K562 (cell line): ENCODE data around the gene MEOX2. TPM values are rescaled to one million over a fixed set of nuclear protein-coding genes. Genes with fewer than 3 reads are reported as not detected.

Source experiments
- ATAC-seq: fragments of 200-7000 bp; cut with Tn5 transposase; 3 replicates; pipeline ENCODE4 v1.9.1; 2020; ENCODE audit warnings: moderate library complexity
- BruUV-seq: library from RNA; stranded (reverse); fragments of 400-500 nt; replicated peaks from 2 replicates; lab custom pipeline; 2021; lab: Mats Ljungman, UMichigan
- CTCF ChIA-PET: fragments of 300-600 bp; formaldehyde crosslinking; extraction: SDS; loops from one replicate; lab custom pipeline; 2021; ENCODE audit warnings: low intra/inter-chr PET ratio; lab: Yijun Ruan, JAX
- POLR2A ChIA-PET: fragments of 300-600, 350-650 bp; sonication (Branson Sonifier 250); formaldehyde crosslinking; extraction: SDS; loops from one replicate; lab custom pipeline; 2021; ENCODE audit warnings: antibody characterized with exemption, inconsistent platforms; lab: Yijun Ruan, JAX
- DNase-seq, 4 experiments: peaks; one replicate each; pipeline versions ENCODE4 v3.0.0 to v3.0.0-alpha.2; 2011 to 2018; ENCODE audit warnings: low spot score in 3 of 4, mixed read lengths in 3 of 4; ENCODE audit errors: extremely low read depth in 1 of 4
- FAIRE-seq: peaks from 2 replicates; lab custom pipeline; 2011; peaks lifted over from hg19 to GRCh38; lab: Jason Lieb, UNC
- H2AFZ ChIP-seq: 2 replicates; pipeline ENCODE4 v1.6.0; 2011; ENCODE audit warnings: low read depth, low read length, control low read depth, inconsistent platforms
- H3K27ac ChIP-seq: fragments of 200-600 bp; 3 replicates; pipeline ENCODE4 v1.8.0; 2011; ENCODE audit warnings: low read depth, mild to moderate bottlenecking, control low read depth, inconsistent platforms, low read length, moderate library complexity, mixed read lengths; ENCODE audit errors: extremely low read depth
- H3K27me3 ChIP-seq, 2 experiments: fragments of 300-600 bp in 1 of 2; 2 replicates in 1 of 2; 3 replicates in 1 of 2; pipeline versions ENCODE4 v1.6.0 to v1.8.0; 2011; ENCODE audit warnings: inconsistent platforms in 2 of 2, low read length in 2 of 2, mild to moderate bottlenecking in 1 of 2, mixed read lengths in 1 of 2, moderate library complexity in 1 of 2; ENCODE audit not compliant: control insufficient read depth in 2 of 2, insufficient read depth in 2 of 2
- H3K36me3 ChIP-seq: fragments of 300-600 bp; 3 replicates; pipeline ENCODE4 v1.8.0; 2011; ENCODE audit warnings: mild to moderate bottlenecking, low read length, inconsistent platforms; ENCODE audit not compliant: control insufficient read depth, insufficient read depth
- H3K4me1 ChIP-seq, 2 experiments: fragments of 200-600 bp in 1 of 2; replicated peaks in 1 of 2; 2 replicates in 1 of 2; 3 replicates in 1 of 2; pipeline versions ENCODE4 v1.5.1 to v1.8.0; 2011; ENCODE audit warnings: inconsistent platforms in 2 of 2, low read length in 2 of 2, mild to moderate bottlenecking in 1 of 2, mixed read lengths in 1 of 2, moderate library complexity in 1 of 2; ENCODE audit not compliant: control insufficient read depth in 2 of 2, insufficient read depth in 2 of 2
- H3K4me2 ChIP-seq: 2 replicates; pipeline ENCODE4 v1.6.1; 2011; ENCODE audit warnings: low read length, control low read depth, inconsistent platforms, mixed read lengths; ENCODE audit not compliant: insufficient read depth
- H3K4me3 ChIP-seq: fragments of 200-600 bp; sonication (generic), shearing (Covaris generic); 2 replicates; pipeline ENCODE4 v1.5.1; 2016; ENCODE audit warnings: control low read depth, inconsistent platforms
- H3K79me2 ChIP-seq: fragments of 200-600 bp; 3 replicates; pipeline ENCODE4 v1.8.0; 2011; ENCODE audit warnings: low read length, inconsistent platforms; ENCODE audit not compliant: control insufficient read depth, insufficient read depth
- H3K9ac ChIP-seq, 2 experiments: 2 replicates each; pipeline versions ENCODE4 v1.6.0 to v1.6.1; 2011; ENCODE audit warnings: low read depth in 2 of 2, low read length in 2 of 2, control low read depth in 1 of 2, inconsistent platforms in 1 of 2, mild to moderate bottlenecking in 1 of 2, mixed read lengths in 1 of 2; ENCODE audit not compliant: insufficient read depth in 1 of 2
- H3K9me1 ChIP-seq: one replicate; pipeline ENCODE4 v1.6.0; 2011; ENCODE audit warnings: inconsistent platforms, mild to moderate bottlenecking, low read length, moderate library complexity; ENCODE audit not compliant: control insufficient read depth, insufficient read depth
- H3K9me3 ChIP-seq: replicated peaks from 2 replicates; pipeline ENCODE4 v1.5.1; 2011; ENCODE audit warnings: low read depth, low read length, inconsistent platforms; ENCODE audit not compliant: control insufficient read depth, insufficient read depth
- H4K20me1 ChIP-seq: replicated peaks from 2 replicates; pipeline ENCODE4 v1.6.1; 2011; ENCODE audit warnings: low read length, inconsistent platforms, mixed read lengths; ENCODE audit not compliant: control insufficient read depth, insufficient read depth
- COPS2 ChIP-seq: fragments of 450-650 bp; conservative IDR thresholded peaks from 2 replicates; pipeline ENCODE4 v1.6.1; 2016; ENCODE audit warnings: mild to moderate bottlenecking, moderate library complexity
- CREB1 ChIP-seq, 2 experiments: sonication (generic) in 1 of 2; formaldehyde crosslinking in 1 of 2; IDR thresholded peaks; 2 replicates each; pipeline versions ENCODE4 v1.6.1 to v1.8.0; 2012 to 2022; ENCODE audit warnings: inconsistent platforms in 1 of 2, mild to moderate bottlenecking in 1 of 2, missing genetic modification reagents in 1 of 2, moderate library complexity in 1 of 2
- E2F3 ChIP-seq: fragments of 250-450 bp; sonication (Bioruptor Pico); IDR thresholded peaks from 2 replicates; pipeline ENCODE4 v1.4.0; 2020; ENCODE audit warnings: mild to moderate bottlenecking
- EHMT2 ChIP-seq: fragments of 450-650 bp; IDR thresholded peaks from 2 replicates; pipeline ENCODE4 v1.6.1; 2018; ENCODE audit warnings: antibody characterized with exemption
- HES1 ChIP-seq: fragments of 450-650 bp; IDR thresholded peaks from 2 replicates; pipeline ENCODE4 v1.6.1; 2016; ENCODE audit warnings: low read depth, mild to moderate bottlenecking, moderate library complexity
- IRF2 ChIP-seq: sonication (generic); formaldehyde crosslinking; IDR thresholded peaks from 2 replicates; pipeline ENCODE4 v1.8.1; 2022; ENCODE audit warnings: mild to moderate bottlenecking, missing genetic modification reagents
- MAZ ChIP-seq, 2 experiments: fragments of 450-650 bp in 1 of 2; sonication (generic) in 1 of 2; formaldehyde crosslinking; IDR thresholded peaks in 1 of 2; conservative IDR thresholded peaks in 1 of 2; 2 replicates each; pipeline versions ENCODE4 v1.4.0 to v1.5.0; 2020; ENCODE audit warnings: mild to moderate bottlenecking in 1 of 2, missing genetic modification reagents in 1 of 2
- NKRF ChIP-seq: fragments of 450-650 bp; IDR thresholded peaks from 2 replicates; pipeline ENCODE4 v1.6.1; 2016; ENCODE audit warnings: borderline replicate concordance
- SRF ChIP-seq, 2 experiments: fragments of 250-450, 450-650 bp in 1 of 2; sonication (Bioruptor Pico) in 1 of 2; sonication (generic) in 1 of 2; formaldehyde crosslinking; IDR thresholded peaks; 2 replicates each; pipeline versions ENCODE4 v1.5.0 to v1.5.1; 2020 to 2022; ENCODE audit warnings: mild to moderate bottlenecking in 1 of 2, missing genetic modification reagents in 1 of 2
- ZBTB34 ChIP-seq: fragments of 250-450 bp; sonication (Bioruptor Pico); IDR thresholded peaks from 2 replicates; pipeline ENCODE4 v1.8.0; 2021; ENCODE audit warnings: mild to moderate bottlenecking, moderate library complexity
- ZBTB7A ChIP-seq: IDR thresholded peaks from 2 replicates; pipeline ENCODE4 v1.6.1; 2011; ENCODE audit warnings: low read depth, mild to moderate bottlenecking, low read length, moderate library complexity, borderline replicate concordance; ENCODE audit not compliant: control insufficient read depth
- ZNF583 ChIP-seq: fragments of 250-450 bp; sonication (Bioruptor Pico); IDR thresholded peaks from 2 replicates; pipeline ENCODE4 v1.4.0; 2020
- WGBS: fragments of 100-300 bp; shearing (Covaris generic); methylation state at CpG from one replicate; pipeline ENCODE4 v1.1.6; 2016; ENCODE audit warnings: low coverage, mixed read lengths; ENCODE audit not compliant: insufficient coverage; ENCODE audit errors: missing lambda C conversion rate; 5-methylcytosine and 5-hydroxymethylcytosine counted together
- in situ Hi-C: fragments of 300-500 bp; cut with MboI; formaldehyde crosslinking; loops from 4 replicates; pipeline ENCODE4 v1.15.0; 2018; ENCODE audit warnings: inconsistent platforms, mixed read lengths
- intact Hi-C: fragments of 100-400 bp; cut with micrococcal nuclease; formaldehyde crosslinking; loops from 2 replicates; pipeline ENCODE4 v1.14.2; 2022
- polyA plus RNA-seq, 8 experiments: library from polyadenylated mRNA; depleted of rRNA in 4 of 8; stranded (reverse) in 5 of 8; unstranded in 3 of 8; fragments of >200 nt; fragmentation: Nextera tagmentation in 2 of 8; fragmentation: Illumina TruSeq in 1 of 8; extraction: Ambion mirVana in 2 of 8; extraction: Trizol in 1 of 8; gene quantifications; 2 replicates each; pipeline versions ENCODE4 v1.2.1 to v1.2.3, GENCODE V29; 2011 to 2014; ENCODE audit warnings: inconsistent platforms in 1 of 8, missing spikeins in 1 of 8
- total RNA-seq, 7 experiments: library from RNA; depleted of rRNA in 6 of 7; stranded (reverse); fragments of >200 nt in 6 of 7; fragmentation: Illumina TruSeq in 2 of 7; extraction: Trizol in 2 of 7; gene quantifications; 2 replicates each; pipeline versions ENCODE4 v1.2.1 to v1.2.3, GENCODE V29; 2011 to 2021; ENCODE audit warnings: low replicate concordance in 1 of 7

Gene MEOX2
- total and polyA plus RNA-seq, 9 of the 15 experiments (the other 6 are each of a cell fraction or from before 2014, with no cell fraction given), result not detected

GRCh38 chr7:15625466-15625865, 61.0 kb downstream of the MEOX2 start (continued):
- TF ChIP-seq MAZ (CRISPR knock-in tag; conservative IDR thresholded peaks at IDR 0.05 in 1 of 2, IDR thresholded peaks at IDR 0.05 in 1 of 2), result no peak
- TF ChIP-seq HES1, result no peak
- no peak for TF ChIP-seq E2F3 (CRISPR knock-in tag)
- TF ChIP-seq CREB1 (IDR thresholded peaks at IDR 0.05), result no peak
- TF ChIP-seq CREB1 (CRISPR knock-in tag; IDR thresholded peaks at IDR 0.05), result no peak
- no peak for TF ChIP-seq ZNF583 (CRISPR knock-in tag)
- no peak for TF ChIP-seq ZBTB34 (CRISPR knock-in tag)
- no peak for TF ChIP-seq SRF (CRISPR knock-in tag; IDR thresholded peaks at IDR 0.05)
- TF ChIP-seq IRF2 (CRISPR knock-in tag), result no peak

GRCh38 chr7:15621468-15621867, 65.0 kb downstream of the MEOX2 start:
- BruUV-seq, result no TSS peak
- Histone ChIP-seq H3K36me3 (no peaks in the 10 kb centered on the region), H2AFZ (no peak overlapping the region), H3K4me3 (no peak overlapping the region), H3K9me1 (no peaks in the 10 kb centered on the region), H3K4me1 (no peaks in the 10 kb centered on the region), H4K20me1 (no peaks in the 10 kb centered on the region), H3K27me3 (no peaks in the 10 kb centered on the region), H3K4me2 (no peak overlapping the region), H3K79me2 (no peaks in the 10 kb centered on the region), H3K27ac (no peak overlapping the region), H3K9me3 (no peaks in the 10 kb centered on the region; the same call in 1 of the 2 replicates), H3K9ac (no peak overlapping the region)
- DNase-seq (no peak), FAIRE-seq (no peak), ATAC-seq (no peak)
- ChIA-PET CTCF (no interaction called here), POLR2A (no interaction called here)
- WGBS, result 0% methylated on average over 2 of the region's 2 CpGs
- intact Hi-C loops (no loop called here), in situ Hi-C loops (no loop called here)
- TF ChIP-seq COPS2, result no peak
- no peak for TF ChIP-seq EHMT2
- no peak for TF ChIP-seq NKRF
- no peak for TF ChIP-seq ZBTB7A
